ENCODE results near the gene ATXN1.

Gene ATXN1

GRCh38 chr6:16644540-16645250, 116.6 kb downstream of the ATXN1 start:
- no peak for DNase-seq (ENCODE audit: extremely low read depth, insufficient read length)
- no peaks in the 10 kb centered on the region for H3K36me3 ChIP-seq (ENCODE audit: control insufficient read depth, insufficient read depth, low read length)
- no peak for TF ChIP-seq CTCF (IDR thresholded peaks at IDR 0.05; ENCODE audit: insufficient read depth, low read length, poor library complexity, severe bottlenecking)
- no peak overlapping the region for H3K4me3 ChIP-seq (replicated peaks; ENCODE audit: low read depth, low read length)
- no peaks in the 10 kb centered on the region for H3K27me3 ChIP-seq (replicated peaks; ENCODE audit: control insufficient read depth, insufficient read depth, low read length)

GRCh38 chr6:16639684-16640480, 121.4 kb downstream of the ATXN1 start:
- TF ChIP-seq CTCF (IDR thresholded peaks at IDR 0.05; ENCODE audit: insufficient read depth, low read length, poor library complexity, severe bottlenecking) = no peak
- H3K27me3 ChIP-seq (replicated peaks; ENCODE audit: control insufficient read depth, insufficient read depth, low read length) = no peaks in the 10 kb centered on the region
- no peaks in the 10 kb centered on the region for H3K36me3 ChIP-seq (ENCODE audit: control insufficient read depth, insufficient read depth, low read length)
- H3K4me3 ChIP-seq (replicated peaks; ENCODE audit: low read depth, low read length) = no peak overlapping the region
- peak; percentile 34 for DNase-seq (ENCODE audit: extremely low read depth, insufficient read length)

GRCh38 chr6:16637635-16638034, 123.6 kb downstream of the ATXN1 start:
- H3K27me3 ChIP-seq (replicated peaks; ENCODE audit: control insufficient read depth, insufficient read depth, low read length) = no peaks in the 10 kb centered on the region
- DNase-seq (ENCODE audit: extremely low read depth, insufficient read length) = no peak
- no peaks in the 10 kb centered on the region for H3K36me3 ChIP-seq (ENCODE audit: control insufficient read depth, insufficient read depth, low read length)
- no peak overlapping the region for H3K4me3 ChIP-seq (replicated peaks; ENCODE audit: low read depth, low read length)
- TF ChIP-seq CTCF (IDR thresholded peaks at IDR 0.05; ENCODE audit: insufficient read depth, low read length, poor library complexity, severe bottlenecking) = no peak

GRCh38 chr6:16635810-16636602, 125.3 kb downstream of the ATXN1 start:
- TF ChIP-seq CTCF (IDR thresholded peaks at IDR 0.05; ENCODE audit: insufficient read depth, low read length, poor library complexity, severe bottlenecking) = no peak
- DNase-seq (ENCODE audit: extremely low read depth, insufficient read length) = peak; percentile 60
- Histone ChIP-seq H3K4me3 (replicated peaks; ENCODE audit: low read depth, low read length) (no peak overlapping the region), H3K36me3 (ENCODE audit: control insufficient read depth, insufficient read depth, low read length) (no peaks in the 10 kb centered on the region), H3K27me3 (replicated peaks; ENCODE audit: control insufficient read depth, insufficient read depth, low read length) (no peaks in the 10 kb centered on the region)

- H3K36me3 ChIP-seq (ENCODE audit: control insufficient read depth, insufficient read depth, low read length) = no peaks in the 10 kb centered on the region
- TF ChIP-seq CTCF (IDR thresholded peaks at IDR 0.05; ENCODE audit: insufficient read depth, low read length, poor library complexity, severe bottlenecking) = no peak
- DNase-seq (ENCODE audit: extremely low read depth, insufficient read length) = no peak
- H3K27me3 ChIP-seq (replicated peaks; ENCODE audit: control insufficient read depth, insufficient read depth, low read length) = no peaks in the 10 kb centered on the region
- no peak overlapping the region for H3K4me3 ChIP-seq (replicated peaks; ENCODE audit: low read depth, low read length)
These were observed 125.9 kb downstream of the ATXN1 start for GRCh38 chr6:16635291-16635809.
